Stimulated activated CD4-positive, alpha-beta T cell treated with anti-CD3 and anti-CD28 coated beads, TNF-alpha, amount 100 ng/mL, for 4 hours (primary cell): ENCODE results near the gene POMT1.

Experiments
- DNase-seq, 3 experiments: peaks; one replicate each; pipeline ENCODE4 v3.0.0-alpha.2; 2020; ENCODE audit warnings: low read depth in 3 of 3

The POMT1 gene

GRCh38 chr9:131554087-131554842 is 51.5 kb downstream of the POMT1 start:
- DNase-seq: no peak

GRCh38 chr9:131554843-131555351 is 52.2 kb downstream of the POMT1 start:
- no peak for DNase-seq

- no peak for DNase-seq
These were observed 53.3 kb downstream of the POMT1 start for GRCh38 chr9:131555841-131556673.

- DNase-seq: no peak
These were observed 55.3 kb downstream of the POMT1 start for GRCh38 chr9:131557855-131558548.

- DNase-seq: no peak
These were observed 56.8 kb downstream of the POMT1 start for GRCh38 chr9:131559421-131560000.

GRCh38 chr9:131562032-131562959 is 59.6 kb downstream of the POMT1 start:
- no peak for DNase-seq

- DNase-seq: no peak
These were observed 62.7 kb downstream of the POMT1 start for GRCh38 chr9:131565369-131565768.

GRCh38 chr9:131566158-131566557 is 63.4 kb downstream of the POMT1 start:
- DNase-seq: no peak

GRCh38 chr9:131567910-131568309 is 65.2 kb downstream of the POMT1 start:
- DNase-seq: no peak
